NCI-H146 treated with DMSO at 0.1 percent for 48 hours (cell line): ENCODE results near the gene PKD1L1.

Experiments
- DNase-seq: peaks from one replicate; lab custom pipeline; 2025; ENCODE audit not compliant: unreplicated experiment; lab: John Stamatoyannopoulos, UW

PKD1L1 gene

GRCh38 chr7:47739891-47740290, 208.4 kb downstream of the PKD1L1 start:
- DNase-seq = no peak

GRCh38 chr7:47739301-47739875, 208.9 kb downstream of the PKD1L1 start:
- DNase-seq = no peak

GRCh38 chr7:47738563-47739166, 209.6 kb downstream of the PKD1L1 start:
- DNase-seq = no peak

- no peak for DNase-seq
Observed at GRCh38 chr7:47737601-47738000, 210.7 kb downstream of the PKD1L1 start.

GRCh38 chr7:47735431-47736345, 212.6 kb downstream of the PKD1L1 start:
- DNase-seq = no peak

- DNase-seq = no peak
Observed at GRCh38 chr7:47734949-47735291, 213.3 kb downstream of the PKD1L1 start.

- peak; percentile 6 for DNase-seq
Observed at GRCh38 chr7:47734287-47734948, 213.8 kb downstream of the PKD1L1 start.

- no peak for DNase-seq
Observed at GRCh38 chr7:47730142-47730541, 218.1 kb downstream of the PKD1L1 start.

GRCh38 chr7:47726047-47726726, 222.1 kb downstream of the PKD1L1 start:
- DNase-seq = no peak

- DNase-seq = no peak
Observed at GRCh38 chr7:47725031-47725780, 223.1 kb downstream of the PKD1L1 start.
